HG03342 (cell line): Measurements from ENCODE around the gene PTPRG.

Experiments
- ATAC-seq: cut with Tn5 transposase; IDR thresholded peaks from one replicate; pipeline ENCODE4 v1.9.1; 2021; ENCODE audit warnings: mild to moderate bottlenecking, moderate library complexity; ENCODE audit not compliant: unreplicated experiment

The PTPRG gene

GRCh38 chr3:61847784-61848462, 286.6 kb downstream of the PTPRG start:
- no peak for ATAC-seq

- ATAC-seq: no peak
Observed at GRCh38 chr3:61848885-61849284, 287.5 kb downstream of the PTPRG start.

GRCh38 chr3:61853912-61854311, 292.5 kb downstream of the PTPRG start:
- ATAC-seq: no peak

- ATAC-seq: no peak
Observed at GRCh38 chr3:61855211-61855610, 293.8 kb downstream of the PTPRG start.

DNA sequence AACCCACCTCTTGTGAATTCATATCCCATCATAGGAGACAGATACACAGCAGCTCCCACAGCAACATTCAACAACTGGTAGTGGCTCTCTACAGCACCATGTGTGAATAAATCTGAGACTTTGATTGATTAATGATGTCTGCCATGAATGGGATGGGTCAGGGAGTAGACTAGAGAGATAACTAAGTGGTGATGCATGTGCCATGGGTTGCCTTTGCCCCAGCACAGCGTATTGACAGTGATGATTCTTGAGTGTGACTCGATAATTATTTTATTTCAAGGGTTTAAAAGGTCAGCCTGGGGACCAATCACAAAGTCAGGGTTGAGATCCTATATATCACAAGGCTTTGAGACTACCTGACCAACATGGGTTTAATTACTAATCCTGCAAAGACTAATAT, 295.9 kb downstream of the PTPRG start:
- ATAC-seq: no peak

DNA sequence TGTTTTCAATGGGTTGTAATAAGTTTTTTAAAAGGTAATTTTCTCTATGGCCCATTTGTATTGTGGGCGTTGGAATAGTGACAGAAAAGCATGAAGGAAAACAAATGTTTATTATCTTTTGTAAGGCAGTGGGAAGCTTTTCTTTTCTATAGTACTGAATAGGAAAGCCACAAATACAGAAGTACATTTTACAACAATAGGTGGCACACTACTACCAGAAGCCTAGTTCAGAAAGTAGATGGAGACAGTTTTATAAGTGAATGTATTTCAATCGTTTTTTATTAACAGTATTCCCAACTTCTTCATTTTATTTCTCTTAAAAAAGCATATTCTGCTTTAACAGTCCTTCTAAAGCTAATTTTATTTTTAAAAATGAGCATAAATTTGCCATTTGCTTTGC, 296.7 kb downstream of the PTPRG start:
- peak; percentile 47 for ATAC-seq

DNA sequence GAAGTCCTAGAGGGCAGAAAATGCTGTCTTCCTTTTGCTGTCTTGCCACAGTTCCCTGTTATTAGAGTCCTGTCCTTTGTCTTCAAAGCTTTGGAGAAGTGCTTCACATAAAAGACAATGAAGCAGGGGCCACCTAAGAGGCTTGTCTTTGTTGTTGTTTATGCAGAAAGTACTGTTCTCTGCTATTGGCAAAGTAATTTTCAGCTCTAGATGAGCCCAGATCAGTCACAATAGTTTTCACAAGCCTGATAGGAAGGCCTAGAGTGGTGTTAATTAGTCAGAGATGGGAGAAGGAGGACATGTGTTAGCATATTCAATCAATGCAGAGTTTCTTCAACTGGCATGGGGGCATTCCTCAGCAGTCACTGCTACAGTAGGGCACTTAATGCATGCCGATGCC, 300.0 kb downstream of the PTPRG start:
- ATAC-seq: no peak

GRCh38 chr3:61862614-61863289, 301.4 kb downstream of the PTPRG start:
- no peak for ATAC-seq

- no peak for ATAC-seq
Observed at GRCh38 chr3:61863579-61863978, 302.2 kb downstream of the PTPRG start.

GRCh38 chr3:61864886-61865285, 303.5 kb downstream of the PTPRG start:
- ATAC-seq: no peak

- ATAC-seq: no peak
Observed at GRCh38 chr3:61865466-61866152, 304.2 kb downstream of the PTPRG start.

GRCh38 chr3:61866153-61866542, 304.8 kb downstream of the PTPRG start:
- ATAC-seq: no peak

DNA sequence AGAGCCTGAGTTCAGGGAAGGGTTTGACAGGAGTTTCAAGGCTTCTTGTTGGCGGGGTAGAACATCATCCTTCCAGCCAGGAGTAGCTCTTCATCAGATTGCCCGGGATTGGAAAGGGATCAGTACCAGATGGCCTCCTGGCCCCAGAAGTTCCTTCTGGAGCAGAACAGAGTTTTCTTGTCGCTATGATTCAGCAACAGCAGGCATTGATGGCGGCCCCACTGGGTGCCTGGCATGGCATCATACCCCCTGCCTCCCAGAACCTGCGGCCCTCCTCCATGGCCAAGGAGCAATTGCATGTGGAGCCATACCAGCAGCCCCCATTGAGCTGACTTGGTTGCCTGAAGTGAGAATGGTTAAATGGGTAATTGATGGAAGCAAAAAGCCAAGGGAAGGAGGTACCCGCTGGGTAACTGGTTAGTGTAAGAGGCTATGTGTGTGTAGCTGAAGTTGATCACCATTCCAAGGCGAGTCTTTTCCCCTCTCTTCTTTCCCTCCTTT, 305.6 kb downstream of the PTPRG start:
- no peak for ATAC-seq

DNA sequence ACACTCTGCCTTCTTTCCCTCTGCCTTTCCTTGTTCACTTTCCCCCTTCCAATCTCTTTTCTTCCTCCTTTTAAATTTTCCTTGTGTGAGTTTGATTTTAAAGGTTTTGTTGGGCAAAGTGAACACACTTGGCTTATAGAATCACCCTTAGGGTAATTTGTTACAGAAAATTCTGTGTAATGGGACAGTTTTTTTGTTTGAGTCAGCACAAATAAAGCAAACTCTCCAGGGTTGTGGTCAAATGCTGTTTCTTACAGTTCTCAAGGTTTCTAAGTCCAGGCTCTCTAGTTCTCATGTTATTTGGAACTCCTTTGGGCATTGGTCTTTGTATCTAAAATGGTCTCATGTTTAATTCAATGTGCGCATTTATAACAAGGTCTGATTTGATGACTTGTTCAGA, 307.1 kb downstream of the PTPRG start:
- no peak for ATAC-seq

- ATAC-seq: no peak
Observed at GRCh38 chr3:61869371-61869770, 308.0 kb downstream of the PTPRG start.

- ATAC-seq: no peak
Observed at GRCh38 chr3:61871644-61872043, 310.3 kb downstream of the PTPRG start.

- no peak for ATAC-seq
Observed at GRCh38 chr3:61872077-61872706, 310.8 kb downstream of the PTPRG start.

DNA sequence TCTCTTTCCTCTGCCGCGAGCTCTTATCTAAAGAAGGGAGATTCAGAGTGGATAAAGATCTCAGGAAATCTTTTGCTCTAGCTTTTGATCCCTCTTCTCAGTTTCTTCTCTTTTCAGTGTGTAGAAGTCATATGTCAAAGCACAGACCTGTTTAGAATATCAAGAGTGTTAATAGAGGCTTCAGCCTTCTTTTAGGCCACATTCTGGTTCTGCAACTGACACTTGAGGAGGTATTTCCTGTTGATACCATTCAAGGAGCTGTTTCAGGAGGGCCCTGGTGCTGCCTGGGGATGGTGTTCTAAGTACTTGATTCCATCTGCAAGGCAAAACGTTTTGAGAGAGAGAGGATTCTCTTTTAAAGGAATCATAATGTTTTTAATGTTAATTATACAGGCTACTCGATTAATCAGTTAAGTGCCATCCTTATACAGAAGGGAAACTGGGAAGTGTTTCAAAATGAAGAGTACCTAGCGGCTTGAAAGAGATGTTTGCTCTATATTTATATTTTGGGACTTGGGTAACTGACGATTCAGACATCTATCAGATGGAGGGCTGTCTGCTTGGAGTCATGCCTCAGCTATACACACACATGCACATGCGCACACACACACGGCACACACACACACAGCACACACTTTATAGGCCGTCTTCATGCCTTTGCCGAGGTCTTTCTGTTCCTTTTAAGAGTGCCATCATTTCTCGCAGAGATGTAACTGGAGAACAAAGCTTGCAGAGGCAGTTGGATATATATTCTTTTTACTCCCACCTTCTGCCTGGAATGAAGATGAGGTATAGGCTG, 313.9 kb downstream of the PTPRG start:
- no peak for ATAC-seq

DNA sequence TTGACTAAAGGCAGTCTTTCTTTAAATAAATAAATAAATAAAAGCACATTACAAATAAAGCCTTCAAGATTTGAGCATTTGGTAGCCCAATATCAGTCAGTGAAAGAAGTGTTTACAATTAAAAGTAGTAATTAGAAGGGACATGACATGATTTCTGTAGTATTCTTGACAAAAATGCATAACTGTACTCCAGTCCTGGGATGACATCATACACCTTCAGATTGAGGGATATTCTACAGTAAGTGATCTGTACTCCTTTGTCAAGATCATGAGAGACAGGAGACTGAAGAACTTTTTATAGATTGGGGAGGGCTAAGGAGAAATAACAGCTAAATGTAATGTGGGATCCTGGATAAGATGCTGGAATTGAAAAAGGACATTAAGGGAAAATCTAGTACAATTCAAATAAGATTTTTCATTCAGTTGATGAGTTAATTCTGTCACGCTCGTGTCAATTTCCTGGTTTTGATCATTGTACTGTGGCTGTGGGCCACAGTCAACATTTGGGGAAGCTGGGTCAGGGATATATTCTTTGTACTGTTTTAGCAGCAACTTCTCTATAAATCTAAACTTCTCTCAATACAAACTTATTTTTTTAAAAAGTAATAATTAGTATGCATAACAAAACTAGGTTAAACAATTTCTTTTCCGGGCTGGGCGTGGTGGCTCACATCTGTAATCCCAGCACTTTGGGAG, 314.8 kb downstream of the PTPRG start:
- ATAC-seq: no peak

- no peak for ATAC-seq
Observed at GRCh38 chr3:61876797-61877196, 315.4 kb downstream of the PTPRG start.
